Esophagus squamous epithelium (tissue), 5 donors: ENCODE measurements around the gene NHLRC2. TPM values are rescaled to one million over a fixed set of nuclear protein-coding genes. Genes with fewer than 3 reads are reported as not detected.

Experiments
- DNase-seq: peaks from one replicate; lab custom pipeline; 2025; lab: John Stamatoyannopoulos, UW
- H3K27ac ChIP-seq, 4 donors: fragments of 200-600 bp; sonication (generic); one replicate each; pipeline ENCODE4 v1.5.1; 2016 to 2019; ENCODE audit warnings: mild to moderate bottlenecking in 1 of 4
- H3K27me3 ChIP-seq, 4 donors: fragments of 200-600 bp; sonication (generic); 1 replicate in 3 of 4; 2 replicates in 1 of 4; pipeline versions ENCODE4 v1.5.1 to v1.6.0; 2017 to 2021; ENCODE audit warnings: antibody characterized with exemption in 1 of 4
- H3K36me3 ChIP-seq, 3 donors: fragments of 200-600 bp; sonication (generic); one replicate each; pipeline ENCODE4 v1.5.1; 2016 to 2019
- H3K4me1 ChIP-seq, 3 donors: fragments of 200-600 bp; sonication (generic); one replicate each; pipeline ENCODE4 v1.5.1; 2017 to 2019
- H3K4me3 ChIP-seq, 4 donors: fragments of 200-600 bp; sonication (generic); 1 replicate in 3 of 4; 2 replicates in 1 of 4; pipeline ENCODE4 v1.5.1; 2016 to 2019; ENCODE audit warnings: mild to moderate bottlenecking in 2 of 4, moderate library complexity in 1 of 4
- H3K9me3 ChIP-seq, 3 donors: fragments of 200-600 bp; sonication (generic); one replicate each; pipeline ENCODE4 v1.5.1; 2016 to 2019
- POLR2A ChIP-seq, 4 donors: fragments of 450-650 bp; IDR thresholded peaks; one replicate each; pipeline ENCODE4 v1.6.1; 2017; ENCODE audit warnings: antibody characterized with exemption in 4 of 4, mild to moderate bottlenecking in 4 of 4, moderate library complexity in 3 of 4
- WGBS, 2 donors: methylation state at CpG; one replicate each; pipeline ENCODE4 v1.1.5; 2018; 5-methylcytosine and 5-hydroxymethylcytosine counted together
- intact Hi-C: fragments of 100-400 bp; cut with DNase I; formaldehyde crosslinking; loops from one replicate; pipeline ENCODE4 v1.15.0; 2022
- total RNA-seq, 4 donors: library from RNA; depleted of rRNA; stranded (reverse); fragments of >200 nt; gene quantifications; one replicate each; pipeline ENCODE4 v1.1.0, GENCODE V29; 2016
- TF ChIP-seq, protein P1 (sequence below), 6 experiments: fragments of 450-650 bp in 4 of 6; fragments of 200-600 bp in 2 of 6; sonication (generic) in 2 of 6; IDR thresholded peaks; one replicate each; pipeline ENCODE4 v1.5.1; 2016 to 2019; ENCODE audit warnings: antibody characterized with exemption in 6 of 6, mild to moderate bottlenecking in 4 of 6, moderate library complexity in 4 of 6
- donor health status: DM: yes; HTN: yes; CAD: no.

NHLRC2 gene
- total RNA-seq, 4 donors from 2014 or later, result 14.1 to 42.0 (median 31.2) TPM

- H3K27ac ChIP-seq, result no peak overlapping the region
Observed at GRCh38 chr10:113859261-113859660, 4.8 kb downstream of the NHLRC2 start.

DNA sequence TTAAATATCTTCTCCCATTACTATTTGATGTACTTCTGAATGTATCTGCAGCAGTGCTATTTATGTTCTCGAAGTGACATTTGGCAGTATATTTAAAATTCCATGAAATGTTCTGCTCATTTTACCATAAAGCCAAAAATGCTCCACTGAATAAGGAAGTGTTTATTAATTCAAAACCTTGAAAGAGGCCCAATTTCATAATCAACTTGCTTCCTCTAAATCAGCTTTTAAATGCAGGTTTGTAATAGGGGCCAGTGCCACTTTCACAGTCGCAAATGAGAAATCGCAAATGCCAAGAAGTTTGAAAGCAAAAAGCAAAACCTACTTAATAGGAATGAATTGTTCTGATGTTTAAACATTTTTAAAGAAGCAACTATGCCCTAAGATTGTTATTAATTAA is 11.4 kb downstream of the NHLRC2 start:
- Histone ChIP-seq H3K9me3 (no peaks in the 10 kb centered on the region), H3K27me3 (no peaks in the 10 kb centered on the region), H3K36me3 (peaks cover 0 to 59% (median 0%) of the 10 kb centered on the region in 3 donors), H3K4me1 (no peaks in the 10 kb centered on the region), H3K27ac (no peak overlapping the region), H3K4me3 (no peak overlapping the region)
- intact Hi-C loops, result no loop called here
- DNase-seq, result no peak
- 74 to 81% methylated on average over 3 of the region's 3 CpGs for WGBS, 2 donors
- TF ChIP-seq, protein P1, sequence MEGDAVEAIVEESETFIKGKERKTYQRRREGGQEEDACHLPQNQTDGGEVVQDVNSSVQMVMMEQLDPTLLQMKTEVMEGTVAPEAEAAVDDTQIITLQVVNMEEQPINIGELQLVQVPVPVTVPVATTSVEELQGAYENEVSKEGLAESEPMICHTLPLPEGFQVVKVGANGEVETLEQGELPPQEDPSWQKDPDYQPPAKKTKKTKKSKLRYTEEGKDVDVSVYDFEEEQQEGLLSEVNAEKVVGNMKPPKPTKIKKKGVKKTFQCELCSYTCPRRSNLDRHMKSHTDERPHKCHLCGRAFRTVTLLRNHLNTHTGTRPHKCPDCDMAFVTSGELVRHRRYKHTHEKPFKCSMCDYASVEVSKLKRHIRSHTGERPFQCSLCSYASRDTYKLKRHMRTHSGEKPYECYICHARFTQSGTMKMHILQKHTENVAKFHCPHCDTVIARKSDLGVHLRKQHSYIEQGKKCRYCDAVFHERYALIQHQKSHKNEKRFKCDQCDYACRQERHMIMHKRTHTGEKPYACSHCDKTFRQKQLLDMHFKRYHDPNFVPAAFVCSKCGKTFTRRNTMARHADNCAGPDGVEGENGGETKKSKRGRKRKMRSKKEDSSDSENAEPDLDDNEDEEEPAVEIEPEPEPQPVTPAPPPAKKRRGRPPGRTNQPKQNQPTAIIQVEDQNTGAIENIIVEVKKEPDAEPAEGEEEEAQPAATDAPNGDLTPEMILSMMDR (IDR thresholded peaks at IDR 0.05), result no peak
- TF ChIP-seq POLR2A (IDR thresholded peaks at IDR 0.05), result no peak

More at GRCh38 chr10:113859261-113859660, 4.8 kb downstream of the NHLRC2 start:
- TF ChIP-seq, protein P1 (IDR thresholded peaks at IDR 0.05), result no peak
- TF ChIP-seq POLR2A (IDR thresholded peaks at IDR 0.05), result no peak
- intact Hi-C loops, result no loop called here
- WGBS, 2 donors, result 66 to 79% methylated on average over 2 of the region's 2 CpGs
- Histone ChIP-seq H3K27me3 (no peaks in the 10 kb centered on the region), H3K36me3 (peaks cover 0 to 51% (median 5%) of the 10 kb centered on the region in 3 donors), H3K4me1 (peaks cover 6 to 36% (median 11%) of the 10 kb centered on the region in 3 donors), H3K9me3 (no peaks in the 10 kb centered on the region), H3K4me3 (no peak overlapping the region)
- DNase-seq, result no peak

GRCh38 chr10:113866551-113867394 is 12.3 kb downstream of the NHLRC2 start:
- H3K27me3 ChIP-seq, result no peaks in the 10 kb centered on the region
- H3K27ac ChIP-seq, result no peak overlapping the region
- no peak for TF ChIP-seq POLR2A (IDR thresholded peaks at IDR 0.05)
- TF ChIP-seq, protein P1 (IDR thresholded peaks at IDR 0.05), result no peak
- WGBS, 2 donors, result 94% methylated on average over 5 of the region's 5 CpGs
- intact Hi-C loops, result no loop called here
- peaks cover 0 to 2% (median 0%) of the 10 kb centered on the region in 3 donors for H3K9me3 ChIP-seq
- DNase-seq, result no peak
- H3K4me1 ChIP-seq, result no peaks in the 10 kb centered on the region
- H3K36me3 ChIP-seq, result peaks cover 0 to 55% (median 0%) of the 10 kb centered on the region in 3 donors
- no peak overlapping the region for H3K4me3 ChIP-seq

DNA sequence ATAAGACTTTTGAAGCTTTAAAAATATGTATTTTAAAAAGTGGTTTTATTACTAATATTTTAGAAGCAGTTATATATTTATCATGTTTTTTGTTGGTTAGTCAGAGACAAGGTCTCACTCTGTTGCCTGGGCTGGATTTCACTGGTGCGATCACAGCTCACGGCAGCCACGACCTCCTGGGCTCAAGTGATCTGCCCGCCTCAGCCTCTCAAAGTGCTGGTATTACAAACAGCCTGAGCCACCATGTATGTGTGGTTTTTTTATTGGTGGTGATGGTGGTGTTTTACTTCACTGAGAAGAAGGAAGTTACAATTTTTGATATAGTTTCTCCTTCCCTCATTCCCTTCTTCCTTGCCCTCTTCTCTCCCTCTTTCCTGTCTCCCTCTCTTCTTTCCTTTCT is 13.4 kb downstream of the NHLRC2 start:
- Histone ChIP-seq H3K4me1 (no peaks in the 10 kb centered on the region), H3K9me3 (peaks cover 0 to 11% (median 0%) of the 10 kb centered on the region in 3 donors), H3K4me3 (no peak overlapping the region), H3K36me3 (peaks cover 0 to 50% (median 0%) of the 10 kb centered on the region in 3 donors), H3K27me3 (no peaks in the 10 kb centered on the region), H3K27ac (no peak overlapping the region)
- intact Hi-C loops, result no loop called here
- no peak for DNase-seq
- 90 to 99% methylated on average over 2 to 4 of the region's 4 CpGs for WGBS, 2 donors
- TF ChIP-seq, protein P1 (IDR thresholded peaks at IDR 0.05), result no peak
- TF ChIP-seq POLR2A (IDR thresholded peaks at IDR 0.05), result no peak

DNA sequence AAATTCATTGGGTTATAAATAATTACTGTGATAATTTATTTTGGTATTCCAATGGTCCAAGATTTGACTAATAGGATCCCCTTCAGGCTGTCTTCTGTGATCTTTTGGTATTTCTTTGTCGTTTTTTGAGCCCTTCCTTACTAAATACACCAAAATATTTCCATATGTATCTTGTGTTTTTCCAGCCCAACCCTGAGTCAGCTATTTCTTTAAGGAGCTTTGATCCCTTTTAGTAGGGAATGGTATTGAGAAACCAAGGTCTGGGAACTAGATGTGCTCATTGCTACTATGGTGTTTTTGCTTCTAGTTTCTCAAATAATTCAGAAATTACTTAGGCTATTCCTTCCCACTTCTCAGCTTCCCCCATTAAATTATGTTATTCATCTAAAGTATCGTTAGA is 15.3 kb downstream of the NHLRC2 start:
- intact Hi-C loops, result no loop called here
- DNase-seq, result no peak
- no peaks in the 10 kb centered on the region for H3K4me1 ChIP-seq
- H3K4me3 ChIP-seq, result no peak overlapping the region
- 80 to 86% methylated on average over 2 of the region's 2 CpGs for WGBS, 2 donors
- H3K36me3 ChIP-seq, result peaks cover 0 to 36% (median 0%) of the 10 kb centered on the region in 3 donors
- no peak overlapping the region for H3K27ac ChIP-seq
- H3K27me3 ChIP-seq, result no peaks in the 10 kb centered on the region
- H3K9me3 ChIP-seq, result peaks cover 0 to 16% (median 0%) of the 10 kb centered on the region in 3 donors
- TF ChIP-seq POLR2A (IDR thresholded peaks at IDR 0.05), result no peak
- TF ChIP-seq, protein P1 (IDR thresholded peaks at IDR 0.05), result no peak
